HG02970 (cell line): ENCODE measurements around the gene SNX17.
A peak's percentile ranks its signal among the peaks of the same experiment; 100 is the strongest.
"Not testable (repeated sequence)": the region's sequence is repeated elsewhere in the genome, so short reads cannot be mapped to it uniquely, and the experiment has no call there.

Source experiments
- ATAC-seq: cut with Tn5 transposase; IDR thresholded peaks from one replicate; pipeline ENCODE4 v1.9.1; 2021; ENCODE audit warnings: mild to moderate bottlenecking, moderate library complexity, moderate number of reproducible peaks; ENCODE audit not compliant: unreplicated experiment, low FRiP score

SNX17 gene

GRCh38 chr2:27393225-27393624 lies 22.8 kb downstream of the SNX17 start:
- no peak for ATAC-seq

GRCh38 chr2:27398962-27399361 lies 28.5 kb downstream of the SNX17 start:
- no peak for ATAC-seq

GRCh38 chr2:27400348-27401135 lies 30.1 kb downstream of the SNX17 start:
- no peak for ATAC-seq

GRCh38 chr2:27407798-27408491 lies 37.5 kb downstream of the SNX17 start:
- no peak for ATAC-seq

GRCh38 chr2:27408601-27409320 lies 38.3 kb downstream of the SNX17 start:
- ATAC-seq: peak; percentile 12

GRCh38 chr2:27409321-27410073 lies 39.1 kb downstream of the SNX17 start, which contains the start of gene PPM1G:
Gene PPM1G (minus strand): TSS chr2:27409591. CDS start chr2:27409422, 169 bp downstream.
- ATAC-seq: peak; percentile 95

- ATAC-seq: no peak
These were observed 42.2 kb downstream of the SNX17 start for GRCh38 chr2:27412419-27413152.

GRCh38 chr2:27416151-27416550 lies 45.7 kb downstream of the SNX17 start:
- ATAC-seq: no peak

GRCh38 chr2:27420996-27421395 lies 50.6 kb downstream of the SNX17 start:
- no peak for ATAC-seq

GRCh38 chr2:27421660-27422250 lies 51.3 kb downstream of the SNX17 start:
- no peak for ATAC-seq

- no peak for ATAC-seq
These were observed 52.5 kb downstream of the SNX17 start for GRCh38 chr2:27422958-27423357.

GRCh38 chr2:27425039-27425438 lies 54.6 kb downstream of the SNX17 start:
- ATAC-seq: not testable (repeated sequence)
